GM19397 (cell line): ENCODE results near the gene RALGPS1.

Experiments used
- ATAC-seq: cut with Tn5 transposase; IDR thresholded peaks from one replicate; pipeline ENCODE4 v1.9.1; 2021; ENCODE audit warnings: mild to moderate bottlenecking, moderate library complexity; ENCODE audit not compliant: unreplicated experiment

Gene RALGPS1

DNA sequence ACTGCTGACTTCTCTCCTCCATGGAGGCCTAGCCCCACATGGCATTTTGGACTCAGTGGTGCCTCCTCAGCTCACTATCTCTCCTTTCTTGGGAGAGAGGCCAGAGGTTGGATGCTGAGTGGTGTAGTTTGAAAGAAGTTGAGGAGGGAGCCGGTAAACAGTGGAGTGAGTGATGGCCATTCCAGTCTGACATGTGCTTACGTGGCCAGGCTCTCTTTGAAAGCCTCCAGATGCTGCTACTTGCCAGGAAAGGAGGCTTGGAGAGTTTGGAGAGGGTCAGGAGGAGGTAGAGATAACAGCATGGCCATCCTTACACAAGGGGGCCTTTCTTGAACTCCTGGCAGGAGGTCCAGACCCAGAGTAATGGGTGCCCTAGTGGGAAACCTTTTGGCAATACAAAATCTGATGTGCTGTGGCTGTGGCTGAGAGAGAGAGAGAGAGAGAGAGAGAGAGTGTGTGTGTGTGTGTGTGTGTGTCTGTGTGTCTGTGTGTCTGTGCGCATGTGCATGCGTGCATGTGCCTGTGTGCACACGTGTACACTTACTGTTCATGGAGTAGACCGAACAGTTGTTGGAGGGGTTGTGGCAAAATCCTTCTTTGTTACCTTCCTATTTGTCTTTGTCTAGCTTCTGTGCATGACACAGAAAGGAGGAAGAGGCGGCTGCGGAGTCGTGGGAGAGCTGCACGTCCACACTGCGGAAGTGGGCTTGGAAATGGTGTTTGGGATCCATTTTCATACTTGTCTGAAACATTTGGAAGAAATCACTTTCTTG lies 37.8 kb downstream of the RALGPS1 start:
- ATAC-seq = no peak

DNA sequence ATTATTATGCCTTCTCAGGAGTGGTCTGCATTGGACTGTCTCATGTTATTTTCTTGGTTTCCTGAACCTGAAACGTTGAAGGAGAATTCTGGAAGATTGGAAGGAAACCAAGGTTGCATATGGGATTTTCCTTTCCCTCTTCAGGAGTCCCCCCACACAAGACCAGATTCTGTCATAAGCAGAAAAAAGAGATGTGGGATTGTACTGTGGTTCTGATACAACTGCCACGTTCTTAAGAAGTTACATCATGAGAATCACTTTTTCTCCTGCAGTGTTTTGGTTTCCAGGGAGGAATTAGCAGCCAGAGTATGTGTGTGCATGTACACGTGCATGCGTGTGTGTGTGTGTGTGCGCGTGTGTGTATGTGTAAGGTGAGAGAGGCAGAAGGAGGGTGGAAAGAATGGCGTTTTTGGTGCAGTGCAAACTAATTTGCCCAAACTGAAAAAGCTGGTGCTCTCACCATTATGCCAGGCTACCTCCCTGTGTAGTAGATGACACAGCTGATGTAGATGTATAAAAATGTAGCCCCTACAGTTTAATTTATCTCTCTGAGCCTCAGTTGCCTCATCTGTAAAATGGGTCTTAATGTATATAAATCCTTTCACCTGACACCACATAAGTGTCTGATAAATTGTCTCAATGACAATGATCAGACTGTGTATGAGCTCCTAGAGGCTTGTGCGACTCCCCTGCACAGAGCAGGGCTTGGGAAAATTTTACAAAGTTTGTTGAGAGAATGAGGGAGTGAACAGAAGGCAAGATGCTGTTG lies 38.6 kb downstream of the RALGPS1 start:
- no peak for ATAC-seq

DNA sequence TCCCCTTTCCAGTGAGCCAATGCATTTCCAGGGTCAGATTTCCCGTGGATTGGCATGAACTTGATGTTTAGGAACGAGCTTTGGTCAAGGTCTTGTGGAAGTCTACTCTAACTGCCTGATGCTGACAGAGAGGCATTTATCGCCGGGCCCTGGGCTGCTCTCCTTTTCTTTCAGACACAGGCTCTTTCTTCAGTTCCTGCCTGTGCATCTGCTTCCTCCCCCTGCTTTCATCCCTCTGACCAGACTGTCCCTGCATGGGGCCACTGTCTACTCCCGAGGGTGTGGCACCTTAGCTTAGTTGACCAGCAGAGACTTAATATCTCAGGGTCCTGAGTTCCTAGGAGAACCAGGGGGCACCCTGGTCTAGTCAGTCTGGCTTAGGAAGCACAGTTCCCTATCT lies 41.2 kb downstream of the RALGPS1 start:
- no peak for ATAC-seq

DNA sequence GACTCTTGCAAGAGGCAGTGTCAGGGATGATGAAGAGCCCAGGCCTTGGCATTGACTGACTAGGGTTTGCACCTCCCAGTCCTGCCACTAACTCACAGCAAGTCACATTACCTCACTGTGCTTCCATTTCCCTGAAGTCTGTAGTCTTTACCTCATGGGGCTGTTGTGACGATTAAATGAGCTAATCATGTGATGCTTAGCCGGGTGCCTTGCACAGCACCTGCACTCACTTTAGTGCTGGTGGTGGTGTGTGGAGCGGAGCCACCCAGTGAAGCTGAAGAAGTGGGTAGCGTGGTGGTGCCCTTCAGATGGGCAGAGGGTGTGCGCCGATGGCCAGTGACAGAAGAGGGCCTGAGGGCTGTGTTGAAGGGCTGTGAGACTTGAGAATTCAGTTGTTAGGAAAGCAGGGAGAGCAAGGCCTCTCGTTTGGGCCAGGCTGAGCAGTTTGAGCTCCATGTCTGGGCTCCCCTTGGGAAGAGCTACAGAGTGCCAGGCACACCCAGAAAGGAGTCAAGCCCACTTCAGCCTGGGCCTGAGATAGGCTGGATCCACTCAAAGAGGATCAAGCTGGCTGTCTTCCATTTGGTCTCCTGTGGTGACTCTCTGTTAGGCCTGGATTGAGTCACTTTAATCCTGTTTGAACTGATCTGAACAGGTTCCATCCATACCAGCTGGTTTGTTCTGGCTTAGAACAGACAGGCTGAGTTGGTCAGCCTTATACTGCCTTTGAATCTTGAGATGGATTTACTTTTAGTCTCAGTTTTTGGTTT lies 42.5 kb downstream of the RALGPS1 start:
- no peak for ATAC-seq

DNA sequence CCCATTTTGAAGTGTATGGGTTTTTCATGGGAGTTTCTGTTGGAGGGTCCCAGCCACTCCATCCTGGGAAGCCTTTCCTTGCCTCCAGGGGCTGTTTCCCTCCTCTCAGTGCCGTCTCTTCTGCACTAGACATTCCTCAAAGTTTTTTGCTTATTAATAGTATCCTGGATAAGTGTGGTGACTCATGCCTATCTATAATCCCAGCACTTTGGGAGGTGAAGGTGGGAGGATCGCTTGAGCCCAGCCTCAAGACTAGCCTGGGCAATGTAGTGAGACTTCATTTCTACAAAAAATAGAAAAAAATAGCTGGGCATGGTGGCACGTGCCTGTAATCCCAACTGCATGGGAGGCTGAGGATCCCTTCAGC lies 43.1 kb downstream of the RALGPS1 start:
- ATAC-seq = no peak

DNA sequence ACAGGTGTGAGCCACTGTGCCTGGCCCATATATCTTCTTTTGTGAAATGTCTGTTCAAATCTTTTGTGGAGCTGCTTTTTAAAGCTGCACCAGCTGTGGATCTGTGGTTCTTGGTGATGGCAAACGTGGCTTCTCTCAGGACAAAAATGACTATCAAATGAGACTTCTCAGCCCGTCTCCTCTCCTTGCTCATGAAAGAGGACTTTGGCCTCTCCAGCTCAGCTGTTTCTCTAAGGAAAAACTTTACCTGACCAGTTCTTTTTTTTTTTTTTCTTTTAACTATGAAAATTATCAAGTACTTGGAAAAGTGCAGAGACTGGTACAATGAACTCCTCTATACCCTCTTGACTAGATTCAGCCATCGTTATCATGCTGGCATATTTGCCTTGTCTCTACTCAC lies 44.8 kb downstream of the RALGPS1 start:
- no peak for ATAC-seq

DNA sequence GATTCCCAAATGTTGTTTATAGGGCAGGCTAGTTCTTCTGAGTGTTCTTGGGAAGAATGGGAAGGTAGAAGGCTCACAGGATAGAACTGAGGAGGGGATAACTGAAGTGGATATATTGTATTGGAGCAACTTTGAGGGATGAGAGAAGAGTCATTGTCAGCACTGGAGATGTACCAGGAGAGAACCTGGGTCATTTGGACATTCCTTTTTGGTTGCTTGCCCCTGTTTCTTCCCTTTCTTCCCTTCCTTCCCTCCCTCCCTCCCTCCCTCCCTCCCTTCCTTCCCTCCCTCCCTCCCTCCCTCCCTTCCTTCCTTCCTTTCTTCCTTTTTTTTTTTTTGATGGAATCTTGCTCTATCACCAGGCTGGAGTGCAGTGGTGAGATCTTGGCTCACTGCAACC lies 45.3 kb downstream of the RALGPS1 start:
- ATAC-seq = no peak

DNA sequence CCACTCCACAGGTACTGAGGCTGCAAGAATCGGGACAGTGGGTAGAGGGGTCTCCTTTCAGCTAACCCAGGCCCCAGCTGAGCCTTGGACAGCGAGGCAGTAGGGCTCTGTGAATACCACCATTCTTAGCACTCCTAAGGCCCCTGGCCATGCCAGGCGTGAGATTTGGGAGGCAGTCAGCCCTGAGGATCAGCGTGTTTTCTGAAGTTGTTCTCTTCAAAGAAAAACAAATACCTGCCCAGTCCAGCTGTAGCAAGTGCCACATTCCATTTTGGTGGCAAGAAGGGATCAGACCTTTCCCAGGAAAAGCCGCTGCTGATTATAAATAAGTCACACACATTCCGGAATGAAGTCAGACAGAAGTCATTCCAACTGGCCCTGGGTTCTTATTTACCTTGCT lies 47.8 kb downstream of the RALGPS1 start:
- no peak for ATAC-seq

DNA sequence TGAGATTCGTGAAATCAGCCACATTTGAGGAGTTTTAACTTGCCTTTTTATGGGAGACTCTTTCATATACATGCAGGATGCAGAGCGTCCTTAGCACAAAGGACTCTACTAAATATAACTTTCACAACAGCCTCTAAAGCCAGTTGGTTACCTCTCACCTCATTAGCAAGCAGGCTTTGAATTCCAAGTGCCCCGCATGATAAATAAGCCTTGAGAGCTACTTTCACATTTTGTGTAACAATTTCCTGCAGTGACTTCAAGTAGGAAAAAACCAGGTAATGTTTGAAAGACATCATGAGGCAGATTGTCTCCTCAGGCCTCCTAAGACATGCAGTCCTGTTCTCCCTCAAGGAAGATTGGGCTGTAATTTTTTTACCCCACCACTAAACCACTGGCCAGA lies 50.5 kb downstream of the RALGPS1 start:
- ATAC-seq = no peak

DNA sequence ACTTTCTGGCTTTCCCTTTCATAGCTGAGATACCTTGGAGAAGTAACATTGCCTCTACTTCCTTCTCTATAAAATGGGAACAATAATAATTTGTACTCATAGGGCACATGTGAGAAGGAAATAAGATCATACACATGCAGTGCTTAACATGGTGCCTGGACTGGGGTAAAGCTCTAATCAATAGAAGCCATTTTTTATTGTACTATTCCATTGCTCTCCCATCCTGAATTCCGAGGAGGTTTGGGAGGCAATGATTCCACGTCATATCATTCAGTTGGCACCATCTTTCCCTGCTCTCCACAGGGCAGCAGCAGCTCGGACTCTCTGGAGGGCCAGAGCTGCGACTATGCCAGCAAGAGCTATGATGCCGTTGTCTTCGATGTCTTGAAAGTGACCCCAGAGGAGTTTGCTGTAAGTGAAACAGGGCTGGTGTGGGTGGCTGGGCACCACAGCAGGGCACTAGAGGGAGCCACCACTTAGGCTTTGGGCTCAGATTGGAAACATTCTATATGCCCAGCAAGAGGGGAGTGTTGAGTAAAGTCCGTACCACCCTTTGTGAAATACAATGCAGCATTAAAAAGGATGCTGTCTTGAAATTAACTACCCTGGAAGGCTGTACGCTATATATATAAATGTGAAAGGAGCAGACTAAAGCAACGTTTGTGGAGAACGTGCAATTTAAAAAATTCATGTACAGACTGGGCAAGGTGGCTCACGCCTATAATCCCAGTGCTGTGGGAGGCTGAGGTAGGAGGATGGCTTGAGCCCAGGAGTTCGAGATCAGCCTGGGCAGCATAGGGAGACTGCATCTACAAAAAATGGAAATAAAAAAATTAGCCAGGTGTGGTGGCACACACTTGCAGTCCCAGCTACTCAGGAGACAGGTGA lies 51.2 kb downstream of the RALGPS1 start:
- ATAC-seq = no peak

DNA sequence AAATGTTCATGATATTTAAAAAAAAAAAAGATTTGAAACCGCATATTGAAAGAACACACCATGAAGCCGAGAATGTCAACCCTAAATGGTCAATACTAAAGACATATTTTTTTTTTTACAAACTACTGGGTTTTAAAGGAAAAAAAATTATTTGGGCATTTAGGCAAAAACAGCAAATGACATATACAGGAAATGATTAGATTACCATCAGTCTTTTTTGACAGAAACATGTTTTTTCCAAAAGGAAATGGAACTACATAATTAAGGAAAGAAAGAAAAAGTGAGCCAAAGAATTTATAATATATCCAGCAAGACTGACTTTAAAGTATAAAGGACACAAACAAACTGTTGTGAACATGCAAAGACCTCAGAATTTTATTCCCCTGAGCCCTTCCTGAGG lies 56.7 kb downstream of the RALGPS1 start:
- ATAC-seq = no peak

DNA sequence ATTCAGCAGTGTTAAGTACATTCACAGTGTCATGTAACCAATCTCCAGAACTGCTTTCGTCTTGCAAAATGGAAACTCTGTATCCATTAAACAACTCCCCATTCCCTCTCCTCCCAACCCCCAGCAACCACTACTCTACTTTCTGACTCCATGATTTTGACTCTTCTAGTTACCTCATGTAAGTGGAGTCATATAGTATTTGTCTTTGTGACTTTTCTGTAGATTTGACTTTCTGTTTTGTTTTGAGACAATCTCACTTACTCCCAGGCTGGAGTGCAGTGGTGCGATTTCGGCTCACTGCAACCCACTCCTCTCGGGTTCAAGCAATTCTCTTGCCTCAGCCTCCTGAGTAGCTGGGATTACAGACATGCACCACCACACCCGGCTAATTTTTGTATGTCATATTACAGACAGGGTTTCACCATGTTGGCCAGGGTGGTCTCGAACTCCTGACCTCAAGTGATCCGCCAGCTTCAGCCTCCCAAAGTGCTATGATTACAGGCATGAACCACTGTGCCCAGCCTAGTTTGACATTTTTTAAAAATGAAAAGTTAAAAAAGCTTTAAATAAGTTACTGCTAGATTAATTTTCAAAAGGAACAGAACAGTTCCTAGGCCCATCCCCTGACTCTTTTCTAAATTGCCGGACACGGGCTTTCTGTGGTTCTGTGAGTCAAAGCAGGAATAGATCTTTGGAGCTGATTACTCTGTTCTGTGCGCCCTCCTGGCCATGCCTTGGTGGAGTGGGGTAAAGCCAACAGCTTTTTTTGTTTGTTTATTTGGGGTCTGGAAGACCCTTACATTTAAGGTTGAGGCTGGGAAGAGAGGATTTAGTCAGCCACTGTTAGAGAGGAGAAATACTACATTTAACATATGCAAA lies 59.3 kb downstream of the RALGPS1 start:
- no peak for ATAC-seq

DNA sequence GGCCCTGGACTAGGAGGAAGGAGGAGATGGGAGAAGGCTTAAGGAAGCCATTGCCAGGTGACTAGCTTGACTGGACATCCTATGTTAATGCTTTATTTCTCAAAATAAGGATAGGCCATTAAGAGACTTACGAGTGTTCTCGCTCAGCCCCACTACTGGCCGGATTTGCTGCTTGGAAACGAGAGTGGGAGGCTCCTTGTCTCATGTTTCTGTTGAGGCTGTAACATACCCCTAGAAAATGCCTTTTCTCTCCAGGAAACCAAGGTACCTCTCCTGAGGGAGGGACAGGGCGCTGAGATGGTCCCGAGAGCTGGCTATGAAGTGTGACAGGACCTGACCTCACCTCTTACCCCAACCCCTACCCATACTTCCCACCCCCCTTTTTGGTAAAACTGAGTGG lies 60.0 kb downstream of the RALGPS1 start:
- ATAC-seq = no peak

DNA sequence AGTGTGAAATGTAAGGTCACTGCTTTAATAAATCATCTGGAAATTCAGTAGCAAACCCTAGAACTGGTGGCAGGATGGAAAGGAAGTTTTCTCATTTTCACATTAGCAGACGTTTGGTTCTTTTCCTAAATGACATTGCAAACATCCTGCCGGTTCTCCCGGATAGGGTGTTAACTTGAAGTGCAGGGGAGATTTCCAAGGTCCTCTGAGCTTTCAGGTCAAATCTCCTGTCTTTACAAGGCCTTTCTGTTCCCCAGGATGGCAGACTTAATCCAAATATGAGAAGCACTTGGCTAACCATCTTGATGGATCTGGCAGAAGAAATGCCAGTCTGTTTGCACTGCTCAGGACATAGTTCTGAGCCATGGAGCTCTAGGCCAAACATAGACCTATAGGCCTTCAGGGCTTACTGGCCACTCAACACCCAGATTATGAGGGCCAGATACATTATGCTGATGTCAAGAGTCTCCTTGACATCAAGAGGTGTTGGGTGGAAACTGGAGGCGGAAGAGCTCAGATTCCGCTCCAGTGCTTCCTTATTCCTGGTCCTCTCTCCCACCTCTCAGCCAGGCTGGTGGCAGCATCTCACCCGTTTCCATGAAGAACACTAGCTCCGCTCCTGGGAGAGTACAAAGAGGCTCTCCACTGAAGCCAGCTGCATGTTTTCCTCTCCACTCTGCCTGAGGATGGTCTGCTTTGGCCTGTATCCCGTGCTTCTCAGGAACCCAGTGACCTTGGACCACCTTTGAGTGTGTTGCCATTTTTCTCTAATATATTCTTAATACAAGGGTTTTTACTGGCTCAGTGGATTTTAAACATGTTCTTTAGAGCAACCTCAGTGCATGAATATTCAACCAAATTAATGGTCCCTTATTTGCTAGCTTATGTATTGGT lies 61.0 kb downstream of the RALGPS1 start:
- ATAC-seq = no peak

DNA sequence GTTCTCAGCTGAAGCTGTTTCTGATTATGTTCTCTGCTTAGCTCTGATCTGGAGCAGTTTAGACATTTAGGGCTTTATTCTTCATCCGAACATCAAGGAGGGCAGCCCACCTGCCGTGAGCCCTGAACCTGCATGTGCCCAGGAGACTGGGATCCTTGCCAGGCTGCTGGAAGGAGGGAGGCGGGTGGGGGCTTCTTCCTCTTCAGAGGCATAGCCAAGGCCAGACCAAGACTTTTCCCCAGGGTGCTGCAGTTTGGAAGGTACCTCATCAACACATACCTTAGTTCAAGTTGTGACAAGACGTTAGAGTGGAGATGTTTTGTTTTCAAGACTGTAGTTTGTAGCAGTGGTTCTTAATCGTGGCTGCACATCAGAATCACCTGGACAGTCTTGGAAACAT lies 64.9 kb downstream of the RALGPS1 start:
- ATAC-seq = no peak

DNA sequence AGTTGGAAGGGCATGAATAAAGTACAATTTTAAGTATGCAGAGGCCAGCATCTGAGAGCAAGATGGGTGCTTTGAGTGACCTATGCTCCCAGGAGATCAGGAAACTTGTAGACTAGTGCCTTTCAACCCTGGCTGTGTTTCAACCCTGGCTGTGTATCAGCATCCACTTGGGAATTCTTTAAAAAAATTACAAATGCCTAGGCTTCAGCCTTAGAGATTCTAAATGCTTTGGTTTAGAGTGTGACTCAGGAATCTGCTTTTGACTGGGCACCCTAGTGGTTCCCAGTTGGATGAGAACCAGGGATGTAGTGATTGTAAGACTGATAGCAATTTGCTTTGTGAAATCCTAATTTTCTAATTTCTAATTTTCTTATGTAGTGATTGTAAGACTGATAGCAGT lies 65.6 kb downstream of the RALGPS1 start:
- no peak for ATAC-seq

DNA sequence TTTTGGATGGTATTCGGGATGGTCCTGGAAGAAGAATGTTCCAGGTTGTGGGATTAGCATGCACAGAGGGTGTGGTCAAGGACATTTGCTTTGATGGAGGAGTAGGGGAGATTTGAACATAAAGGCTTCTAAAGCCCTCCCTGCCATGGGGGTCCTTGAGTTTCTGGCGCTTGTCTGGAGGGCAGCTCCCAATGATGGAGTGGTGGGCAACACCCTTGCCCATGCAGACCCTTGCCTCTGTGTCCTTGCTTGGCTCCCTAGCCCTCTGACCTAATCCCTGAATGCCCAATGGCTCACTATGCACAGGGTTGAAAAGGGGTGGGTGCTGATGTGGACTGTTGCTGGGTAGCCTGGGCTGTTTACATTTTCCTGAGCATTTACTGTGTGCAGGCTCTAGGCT lies 66.6 kb downstream of the RALGPS1 start:
- no peak for ATAC-seq

DNA sequence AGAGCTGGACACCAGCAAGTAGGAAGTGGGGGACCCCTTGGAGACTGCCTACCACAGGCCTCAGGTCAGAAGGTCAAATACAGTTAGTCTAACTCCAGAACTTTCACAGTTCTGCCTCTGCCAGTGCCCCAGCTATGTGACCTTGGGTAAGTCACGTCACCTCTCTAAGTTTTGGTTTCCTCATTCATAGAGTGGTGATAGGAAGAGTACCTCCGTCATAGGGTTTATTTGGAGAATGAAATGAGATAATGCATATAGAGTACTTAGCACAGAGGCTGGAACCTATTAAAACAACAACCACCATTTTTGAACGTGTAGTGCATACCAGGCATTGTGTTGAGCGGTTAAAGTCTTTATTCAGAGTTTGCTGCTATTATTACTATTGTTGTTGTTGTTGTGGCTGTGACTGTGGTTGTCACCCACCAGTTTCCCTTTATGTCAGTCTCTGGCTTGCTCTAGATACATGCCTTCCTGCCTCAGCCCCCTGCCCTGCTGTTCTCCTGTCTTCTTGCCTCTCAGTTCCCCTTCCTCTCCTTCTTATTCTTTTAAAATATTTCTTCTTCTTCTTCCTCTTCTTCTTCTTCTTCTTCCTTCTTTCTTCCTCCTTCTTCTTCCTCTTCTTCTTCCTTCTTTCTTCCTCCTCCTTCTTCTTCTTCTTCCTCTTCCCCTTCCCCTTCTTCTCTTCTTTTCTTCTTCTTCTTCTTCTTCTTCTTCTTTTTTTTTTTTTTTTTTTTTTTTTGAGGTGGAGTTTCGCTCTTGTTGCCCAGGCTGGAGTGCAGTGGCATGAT lies 67.8 kb downstream of the RALGPS1 start:
- no peak for ATAC-seq
